Measurements from ENCODE around the gene YWHAE.
"Not testable (repeated sequence)": the region's sequence is repeated elsewhere in the genome, so short reads cannot be mapped to it uniquely, and the experiment has no call there.

YWHAE gene

DNA sequence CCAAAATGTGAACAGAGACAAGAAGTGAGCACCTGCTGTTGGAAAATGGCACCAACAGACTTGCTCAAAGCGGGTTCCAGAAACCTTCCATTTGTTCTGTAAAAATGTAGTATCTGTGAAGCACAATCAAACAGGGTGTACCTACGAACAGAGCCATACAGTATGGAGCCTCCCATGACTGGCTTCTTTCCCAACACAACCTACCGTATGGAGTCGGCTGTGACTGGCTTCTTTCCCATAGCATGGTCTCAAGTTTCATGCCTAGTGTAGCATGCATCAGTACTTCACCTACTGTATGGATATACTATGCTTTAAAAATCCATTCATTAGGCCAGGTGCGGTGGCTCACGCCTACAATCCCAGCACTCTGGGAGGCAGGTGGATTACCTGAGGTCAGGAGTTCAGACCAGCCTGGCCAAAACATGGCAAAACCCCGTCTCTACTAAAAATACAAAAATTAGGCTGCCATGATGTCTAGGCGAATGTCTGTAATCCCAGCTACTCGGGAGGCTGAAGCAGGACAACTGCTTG lies 26.2 kb downstream of the YWHAE start:
- no peak for DNase-seq (ENCODE audit: low read depth in 2 of 2)

DNA sequence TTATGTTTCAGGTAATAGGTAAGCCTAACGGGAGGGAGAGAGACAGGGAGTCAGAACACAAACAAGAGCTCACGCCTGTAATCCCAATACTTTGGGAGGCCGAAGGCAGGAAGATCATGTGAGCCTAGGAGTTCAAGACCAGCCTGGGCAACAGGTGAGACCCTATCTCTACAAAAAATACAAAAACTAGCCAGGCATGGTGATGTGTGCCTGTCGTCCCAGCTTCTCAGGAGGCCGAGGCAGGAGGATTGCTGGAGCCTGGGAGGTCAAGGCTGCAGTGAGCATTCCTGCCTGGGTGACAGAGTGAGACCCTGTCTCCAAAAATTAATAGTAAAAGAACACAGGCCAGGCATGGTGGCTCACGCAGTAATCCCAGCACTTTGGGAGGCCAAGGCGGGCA lies 27.4 kb downstream of the YWHAE start:
- DNase-seq (ENCODE audit: low read depth in 2 of 2) = no peak

DNA sequence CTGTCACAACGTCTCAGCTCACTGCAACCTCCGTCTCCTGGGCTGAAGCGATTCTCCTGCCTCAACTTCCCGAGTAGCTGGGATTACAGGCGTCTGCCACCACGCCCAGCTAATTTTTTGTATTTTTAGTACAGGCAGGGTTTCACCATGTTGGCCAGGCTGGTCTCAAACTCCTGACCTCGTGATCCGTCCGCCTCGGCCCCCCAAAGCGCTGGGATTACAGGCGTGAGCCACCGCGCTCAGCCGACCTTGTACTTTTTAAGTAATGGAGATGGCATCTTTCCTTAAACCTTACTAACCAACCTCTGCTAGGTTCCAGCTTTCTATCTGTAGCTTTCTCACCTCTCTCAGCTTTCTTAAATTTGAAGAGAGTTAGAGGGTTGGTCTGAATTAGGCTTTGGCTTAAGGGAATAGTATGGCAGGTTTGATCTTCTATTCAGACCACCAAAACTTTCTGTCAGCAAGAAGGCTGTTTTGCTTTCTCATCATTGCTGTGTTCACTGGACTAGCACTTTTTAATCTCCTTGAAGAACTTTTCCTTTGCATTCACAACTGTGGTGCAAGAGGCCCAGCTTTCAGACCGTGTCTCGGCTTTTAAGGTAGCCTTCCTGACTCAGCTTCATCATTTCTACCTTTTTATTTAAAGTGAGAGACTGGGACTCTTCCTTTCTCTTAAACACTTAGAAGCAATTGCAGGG lies 28.0 kb downstream of the YWHAE start:
- DNase-seq (ENCODE audit: low read depth in 2 of 2) = no peak

- no peak for DNase-seq (ENCODE audit: low read depth in 2 of 2)
These were observed 31.4 kb downstream of the YWHAE start for GRCh38 chr17:1368588-1368987.

GRCh38 chr17:1367351-1367745 lies 32.7 kb downstream of the YWHAE start:
- no peak for DNase-seq (ENCODE audit: low read depth in 2 of 2)

GRCh38 chr17:1366234-1366633 lies 33.8 kb downstream of the YWHAE start:
- no peak for DNase-seq (ENCODE audit: low read depth in 2 of 2)

DNA sequence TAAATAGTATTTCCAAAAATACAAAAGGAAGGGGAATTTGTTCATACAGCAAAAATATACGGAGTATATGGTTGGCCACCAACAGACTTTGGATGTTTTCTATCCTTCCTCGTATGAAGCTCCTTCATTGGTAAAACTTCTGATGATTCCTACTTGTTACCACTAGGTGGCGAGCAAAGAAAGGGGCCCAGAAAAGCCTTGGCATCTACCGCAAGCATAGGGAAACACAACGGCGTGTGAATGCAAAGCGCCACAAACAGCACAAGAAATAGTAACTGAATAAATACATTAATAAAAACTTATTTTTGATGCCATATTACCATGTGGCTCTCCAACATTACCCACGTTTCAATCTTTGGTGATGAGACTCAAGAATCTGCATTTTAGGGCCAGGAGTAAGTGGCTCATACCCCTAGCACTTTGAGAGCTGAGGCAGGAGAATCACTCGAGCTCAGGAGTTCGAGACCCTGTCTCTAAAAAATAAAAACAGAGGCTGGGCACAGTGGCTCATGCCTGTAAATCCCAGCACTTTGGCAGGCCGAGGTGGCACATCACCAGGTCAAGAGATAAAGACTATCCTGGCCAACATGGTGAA lies 34.5 kb downstream of the YWHAE start:
- peak; percentile 56 to 60 for DNase-seq (ENCODE audit: low read depth in 2 of 2)

DNA sequence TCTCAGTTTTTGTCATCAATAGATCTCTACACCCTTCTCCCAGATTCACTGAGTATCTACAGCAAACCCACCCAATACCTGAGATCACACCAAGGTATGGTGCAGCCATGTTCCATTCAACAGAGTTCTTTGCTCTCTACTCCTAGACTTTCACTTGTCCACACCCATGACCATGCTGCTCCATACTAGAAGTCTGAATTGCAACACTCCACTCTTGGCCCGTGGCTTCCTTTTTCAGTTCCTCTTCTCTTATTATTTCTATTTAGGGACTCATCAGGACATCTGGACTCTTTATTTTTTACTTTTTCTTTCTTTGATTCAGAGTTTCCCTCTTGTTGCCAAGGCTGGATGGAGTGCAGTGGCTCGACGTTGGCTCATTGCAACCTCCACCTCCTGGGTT lies 37.1 kb downstream of the YWHAE start:
- no peak for DNase-seq (ENCODE audit: low read depth in 2 of 2)

DNA sequence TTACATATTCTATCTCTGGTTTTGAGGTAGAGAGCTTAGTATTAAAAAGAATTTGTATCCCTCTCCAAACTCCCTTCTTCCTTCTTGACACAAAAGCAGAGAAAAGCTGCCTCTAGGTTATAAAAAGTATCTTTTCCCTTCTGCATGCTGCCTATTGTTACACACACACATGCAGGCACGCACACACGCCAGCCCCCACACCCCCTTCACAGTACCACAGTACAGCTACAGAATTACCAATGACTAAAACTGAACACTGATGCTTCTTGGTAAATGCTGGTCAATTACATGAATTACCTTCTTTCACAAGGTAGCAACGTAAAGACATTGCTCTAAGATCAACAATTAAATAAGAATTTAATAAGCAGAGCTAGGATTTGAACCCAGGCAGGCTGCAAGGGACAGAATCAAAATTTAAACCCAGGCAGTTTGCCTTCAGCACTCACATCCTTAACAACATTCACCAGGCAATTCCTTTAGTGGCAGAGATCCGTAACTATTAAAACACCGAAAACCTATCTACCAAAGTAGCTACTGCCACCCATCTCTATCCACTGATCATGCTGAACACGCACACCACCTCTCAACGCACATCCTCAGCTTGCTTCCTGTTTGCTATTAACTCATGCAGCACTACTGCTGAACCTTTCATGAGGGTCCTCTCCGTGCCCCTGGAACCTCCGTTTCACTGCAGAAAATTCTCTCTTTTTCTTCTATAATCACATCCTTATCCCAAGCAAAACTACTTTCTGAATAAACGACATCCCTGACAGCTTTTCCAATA lies 37.8 kb downstream of the YWHAE start:
- DNase-seq (ENCODE audit: low read depth in 2 of 2) = no peak

DNA sequence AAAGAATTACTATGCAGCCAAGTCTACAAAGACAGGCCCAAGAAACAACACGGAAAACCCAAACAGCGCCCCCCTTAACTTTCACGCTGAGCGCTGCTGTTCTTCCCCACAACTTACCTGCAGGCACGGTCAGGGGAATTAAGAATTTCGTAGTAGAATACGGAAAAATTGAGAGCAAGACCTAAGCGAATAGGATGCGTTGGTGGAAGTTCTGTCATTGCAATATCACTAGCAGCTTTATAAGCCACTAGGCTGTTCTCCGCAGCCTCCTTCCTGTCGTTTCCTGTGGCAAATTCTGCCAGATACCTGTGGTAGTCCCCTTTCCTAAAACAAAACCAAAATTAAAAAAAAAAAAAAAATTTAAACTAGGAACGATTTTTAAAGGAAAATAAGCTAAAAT lies 39.0 kb downstream of the YWHAE start:
- DNase-seq (ENCODE audit: low read depth in 2 of 2) = no peak

GRCh38 chr17:1360315-1360714 lies 39.7 kb downstream of the YWHAE start:
- DNase-seq (ENCODE audit: low read depth in 2 of 2) = not testable (repeated sequence)

DNA sequence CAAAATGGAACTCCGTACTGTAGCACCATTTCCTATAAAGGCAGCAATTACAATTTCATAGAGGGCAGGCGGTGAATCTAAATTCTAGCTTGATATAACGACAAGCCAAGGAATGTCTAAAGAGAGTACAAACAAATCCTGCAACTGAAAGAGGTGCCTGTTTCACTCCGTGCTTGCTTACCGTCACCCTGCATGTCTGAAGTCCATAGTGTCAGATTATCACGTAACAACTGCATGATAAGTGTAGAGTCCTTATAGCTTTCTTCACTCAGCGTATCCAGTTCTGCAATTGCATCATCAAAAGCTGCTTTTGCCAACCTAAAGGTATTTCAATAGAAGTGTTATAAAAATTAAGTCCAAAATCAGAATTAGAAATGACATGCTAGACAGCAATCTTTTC lies 46.0 kb downstream of the YWHAE start:
- DNase-seq (ENCODE audit: low read depth in 2 of 2) = no peak

GRCh38 chr17:1352530-1352929 lies 47.5 kb downstream of the YWHAE start:
- DNase-seq (ENCODE audit: low read depth in 2 of 2) = not testable (repeated sequence)

DNA sequence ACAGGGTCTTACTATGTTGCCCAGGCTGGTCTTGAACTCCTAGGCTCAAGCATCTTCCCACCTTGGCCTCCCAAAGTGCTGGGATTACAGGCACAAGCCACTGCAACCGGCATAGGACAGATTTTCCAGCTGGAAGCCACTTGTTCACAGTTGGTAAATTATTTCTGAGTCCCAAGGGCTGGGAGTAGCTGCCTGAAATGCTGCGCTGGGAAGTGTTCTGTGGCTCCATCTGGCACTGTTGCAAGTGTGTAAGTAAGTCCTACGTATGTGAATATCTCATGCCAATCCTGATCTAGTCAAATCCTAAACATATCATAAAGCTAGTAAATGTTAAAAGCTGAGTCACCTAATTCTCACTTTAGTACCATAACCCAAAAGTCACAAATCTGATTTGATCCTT lies 48.1 kb downstream of the YWHAE start:
- no peak for DNase-seq (ENCODE audit: low read depth in 2 of 2)

DNA sequence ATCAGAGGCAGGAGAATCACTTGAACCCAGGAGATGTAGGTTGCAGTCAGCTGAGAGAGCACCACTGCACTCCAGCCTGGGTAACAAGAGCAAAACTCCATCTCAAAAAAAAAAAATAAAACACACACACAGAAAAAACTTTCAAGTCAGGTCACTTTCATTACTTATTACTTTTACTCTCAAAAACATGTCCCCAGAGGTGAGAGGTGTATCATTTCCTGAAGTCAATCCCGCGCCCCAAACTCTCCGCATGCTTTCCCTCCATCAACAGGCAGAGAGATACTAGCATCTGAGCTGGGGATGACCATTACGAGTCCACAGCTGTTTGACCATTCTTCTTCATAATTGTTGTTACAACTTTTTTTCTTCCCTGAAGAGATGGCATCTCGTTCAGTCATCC lies 48.7 kb downstream of the YWHAE start:
- DNase-seq (ENCODE audit: low read depth in 2 of 2) = no peak

GRCh38 chr17:1347589-1348323 lies 52.3 kb downstream of the YWHAE start:
- DNase-seq (ENCODE audit: low read depth in 2 of 2) = no peak

- DNase-seq (ENCODE audit: low read depth in 2 of 2) = no peak
These were observed 55.5 kb downstream of the YWHAE start for GRCh38 chr17:1344521-1344920.

DNA sequence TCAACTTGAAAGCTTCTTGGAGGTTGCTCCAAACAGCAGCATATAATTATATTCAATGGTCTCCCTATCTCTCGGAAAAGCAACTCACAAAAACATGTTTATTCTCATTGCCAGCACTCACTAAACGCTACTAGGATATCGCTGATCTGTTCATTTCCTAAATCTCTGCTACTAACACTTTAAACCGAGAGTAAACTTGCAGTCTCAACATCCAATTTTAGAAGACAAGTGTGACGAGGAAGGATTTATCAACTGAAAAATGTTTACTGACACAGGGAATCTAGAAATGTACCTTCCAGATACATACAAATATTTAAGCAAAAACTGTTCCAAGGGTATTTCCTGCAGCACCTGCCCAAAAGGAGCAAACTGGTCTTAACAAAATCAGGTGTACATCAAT lies 56.5 kb downstream of the YWHAE start:
- DNase-seq (ENCODE audit: low read depth in 2 of 2) = no peak

- DNase-seq (ENCODE audit: low read depth in 2 of 2) = no peak
These were observed 59.7 kb downstream of the YWHAE start for GRCh38 chr17:1340371-1340770.

DNA sequence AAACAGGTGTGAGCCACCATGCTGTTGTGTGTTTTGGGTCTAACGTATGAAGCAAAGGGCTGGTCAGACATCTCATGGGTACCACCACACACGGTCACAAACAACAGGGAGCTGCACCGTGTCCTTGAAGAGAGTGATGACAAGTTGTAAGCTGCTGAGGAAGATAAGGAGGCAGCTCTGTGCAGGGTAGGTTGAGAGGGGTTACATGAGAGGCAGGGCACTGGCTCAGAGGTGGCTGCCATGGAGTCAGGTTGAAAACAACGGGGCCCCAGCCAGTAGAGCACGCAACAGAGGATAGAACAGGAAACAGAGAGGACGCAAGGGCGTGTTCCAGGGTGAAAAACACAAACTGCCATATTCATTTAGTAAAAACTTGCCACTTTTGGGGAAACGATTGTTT lies 68.3 kb downstream of the YWHAE start:
- DNase-seq (ENCODE audit: low read depth in 2 of 2) = no peak

DNA sequence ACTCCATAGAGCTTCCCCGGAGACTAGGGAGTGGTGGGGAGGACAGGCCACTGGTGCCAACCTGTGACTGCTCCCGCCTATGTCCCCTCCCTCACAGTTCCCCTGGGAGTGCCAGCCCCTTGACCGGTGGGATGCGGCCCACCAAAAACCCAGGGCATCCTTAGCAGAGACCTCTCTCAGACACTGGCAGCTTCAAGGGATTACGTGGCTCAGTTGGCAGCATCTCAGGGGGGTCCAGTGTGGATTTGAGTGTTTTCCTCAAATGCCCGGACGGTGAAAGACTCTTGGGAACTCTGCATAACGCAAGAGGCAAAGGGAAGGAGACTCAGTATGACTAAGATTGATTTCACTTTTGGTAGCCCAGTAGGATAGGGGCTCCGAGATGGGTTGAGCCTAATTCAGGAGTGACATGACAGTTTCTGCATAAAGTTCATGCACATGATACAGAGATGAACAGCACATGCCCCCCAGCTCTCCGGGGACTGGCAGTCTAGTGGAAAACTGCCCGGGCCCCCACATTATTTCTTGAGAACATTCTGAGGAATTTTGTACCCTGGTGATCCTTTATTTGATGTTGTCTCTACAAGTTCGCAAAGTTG lies 70.2 kb downstream of the YWHAE start:
- no peak for DNase-seq (ENCODE audit: low read depth in 2 of 2)

GRCh38 chr17:1328437-1328836 lies 71.6 kb downstream of the YWHAE start:
- DNase-seq (ENCODE audit: low read depth in 2 of 2) = no peak

Data from fibroblast of skin of left quadriceps (primary cell).